Putamen (tissue), 1 donor: ENCODE measurements around the gene FAM184B.

ENCODE experiments used
- DNase-seq: peaks from one replicate; pipeline ENCODE4 v3.0.0-alpha.2; 2016; ENCODE audit warnings: low spot score

FAM184B gene

GRCh38 chr4:17636341-17636695 is 145.1 kb downstream of the FAM184B start:
- no peak for DNase-seq

DNA sequence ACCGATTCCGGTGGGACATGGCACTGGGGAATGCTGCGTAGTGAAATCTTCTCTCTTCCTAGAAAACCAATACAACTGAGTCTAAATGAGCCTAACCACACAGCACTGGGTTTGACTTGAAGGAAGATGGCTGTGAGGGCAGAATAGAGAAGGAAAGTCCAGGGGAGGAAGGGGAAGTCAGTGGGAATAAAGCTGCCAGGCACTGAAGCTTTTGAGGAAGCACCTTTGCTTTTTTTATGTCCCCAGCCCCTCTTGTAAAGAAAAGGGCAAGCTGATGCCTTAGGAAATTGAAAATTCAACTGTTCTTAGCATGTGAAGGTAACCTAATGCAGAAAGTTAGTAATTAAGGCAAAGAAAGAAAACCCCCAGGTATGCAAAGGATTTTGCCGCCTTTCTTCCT is 146.4 kb downstream of the FAM184B start:
- DNase-seq: no peak

GRCh38 chr4:17633600-17633999 is 147.8 kb downstream of the FAM184B start:
- no peak for DNase-seq

GRCh38 chr4:17630228-17630627 is 151.2 kb downstream of the FAM184B start:
- no peak for DNase-seq

DNA sequence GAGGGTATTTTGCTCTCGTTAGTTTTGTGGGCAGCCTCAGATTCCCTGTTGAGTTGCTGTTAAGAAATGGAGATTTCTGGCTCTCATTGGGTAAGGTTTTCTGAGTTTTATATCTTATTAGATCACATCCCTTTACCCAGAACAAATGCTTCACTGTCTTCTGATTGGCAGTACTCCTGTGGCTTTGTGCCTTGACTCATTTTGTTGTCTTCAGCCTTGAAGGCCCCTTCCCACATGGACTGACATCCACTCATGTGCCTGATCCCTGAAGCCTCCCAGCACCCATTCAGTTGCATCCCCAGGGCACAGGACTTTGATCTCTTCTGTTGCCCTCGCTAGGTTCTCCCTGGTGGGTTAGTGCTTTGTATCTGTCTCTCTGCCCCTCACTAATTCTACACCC is 156.6 kb downstream of the FAM184B start:
- no peak for DNase-seq

DNA sequence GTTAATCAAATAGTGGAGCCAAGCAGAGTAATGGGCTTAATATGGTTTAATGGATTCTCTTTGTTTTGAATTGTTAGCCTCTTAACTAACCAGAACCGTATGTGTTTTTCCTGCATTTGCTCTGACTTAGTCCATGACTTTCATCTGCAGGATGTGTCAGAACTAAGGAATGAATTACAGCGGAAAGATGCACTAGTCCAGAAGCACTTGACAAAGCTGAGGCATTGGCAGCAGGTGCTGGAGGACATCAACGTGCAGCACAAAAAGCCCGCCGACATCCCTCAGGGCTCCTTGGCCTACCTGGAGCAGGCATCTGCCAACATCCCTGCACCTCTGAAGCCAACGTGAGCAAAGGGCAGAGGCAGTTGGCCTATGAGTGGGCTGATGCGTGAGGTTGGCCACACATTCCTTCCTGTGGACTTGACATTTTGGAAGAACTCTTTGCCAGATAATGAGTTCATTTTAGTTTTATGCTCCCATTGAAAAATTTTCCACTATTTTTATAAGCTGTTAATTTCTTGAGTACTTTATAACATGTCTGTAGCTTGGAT is 157.9 kb downstream of the FAM184B start:
- no peak for DNase-seq

DNA sequence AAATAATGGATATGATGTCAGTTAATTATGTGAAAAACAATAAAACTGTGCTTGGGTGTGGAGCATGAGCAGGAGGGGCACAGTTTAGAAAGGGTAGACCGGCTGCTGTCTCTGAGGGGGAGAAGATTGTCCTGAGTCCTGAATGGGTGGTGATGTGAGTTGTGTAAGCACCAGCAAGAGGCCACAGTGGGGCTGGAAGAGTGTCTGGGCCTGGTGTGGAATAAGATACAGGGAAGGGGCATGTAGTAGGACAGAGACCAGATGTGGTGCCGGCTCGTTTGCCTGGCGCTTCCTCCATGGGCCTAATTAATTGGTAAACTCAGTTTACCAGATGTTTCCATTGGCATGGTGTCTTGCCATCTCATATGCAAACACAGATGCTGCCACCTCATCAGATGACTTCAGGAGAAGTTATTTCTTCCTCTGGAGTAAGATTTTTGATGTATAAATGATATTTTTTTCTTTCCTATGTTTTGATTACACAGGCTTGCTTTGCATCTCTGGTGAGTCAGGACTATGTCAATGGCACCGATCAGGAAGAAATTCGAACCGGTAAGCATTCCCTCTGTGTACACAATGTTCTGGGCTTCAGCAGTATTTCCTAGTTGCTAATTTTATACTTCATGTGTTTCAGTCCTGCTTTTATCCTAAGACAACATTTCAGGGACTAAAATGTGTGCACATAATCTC is 161.9 kb downstream of the FAM184B start:
- no peak for DNase-seq

- no peak for DNase-seq
Observed at GRCh38 chr4:17618926-17619325, 162.5 kb downstream of the FAM184B start.

DNA sequence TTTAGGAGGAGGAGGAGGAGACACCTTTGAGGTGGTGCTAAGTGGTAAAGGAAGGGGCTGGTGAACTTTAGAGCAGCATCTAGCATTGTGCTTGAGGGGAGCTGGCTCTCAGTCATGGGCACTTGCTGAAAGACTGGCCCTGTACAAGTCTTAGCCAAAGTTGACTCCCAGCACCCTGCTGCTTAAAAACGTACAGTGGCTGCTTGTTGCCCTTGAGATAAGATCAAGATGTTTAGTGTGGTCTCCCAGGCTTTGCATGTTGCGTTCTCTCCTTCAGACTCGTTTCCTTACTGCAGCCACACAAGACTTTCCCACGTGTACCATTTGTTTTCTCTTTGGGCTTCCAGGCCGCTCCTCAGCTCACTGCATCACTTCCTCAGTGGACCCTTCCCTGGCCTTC is 165.1 kb downstream of the FAM184B start:
- DNase-seq: no peak

DNA sequence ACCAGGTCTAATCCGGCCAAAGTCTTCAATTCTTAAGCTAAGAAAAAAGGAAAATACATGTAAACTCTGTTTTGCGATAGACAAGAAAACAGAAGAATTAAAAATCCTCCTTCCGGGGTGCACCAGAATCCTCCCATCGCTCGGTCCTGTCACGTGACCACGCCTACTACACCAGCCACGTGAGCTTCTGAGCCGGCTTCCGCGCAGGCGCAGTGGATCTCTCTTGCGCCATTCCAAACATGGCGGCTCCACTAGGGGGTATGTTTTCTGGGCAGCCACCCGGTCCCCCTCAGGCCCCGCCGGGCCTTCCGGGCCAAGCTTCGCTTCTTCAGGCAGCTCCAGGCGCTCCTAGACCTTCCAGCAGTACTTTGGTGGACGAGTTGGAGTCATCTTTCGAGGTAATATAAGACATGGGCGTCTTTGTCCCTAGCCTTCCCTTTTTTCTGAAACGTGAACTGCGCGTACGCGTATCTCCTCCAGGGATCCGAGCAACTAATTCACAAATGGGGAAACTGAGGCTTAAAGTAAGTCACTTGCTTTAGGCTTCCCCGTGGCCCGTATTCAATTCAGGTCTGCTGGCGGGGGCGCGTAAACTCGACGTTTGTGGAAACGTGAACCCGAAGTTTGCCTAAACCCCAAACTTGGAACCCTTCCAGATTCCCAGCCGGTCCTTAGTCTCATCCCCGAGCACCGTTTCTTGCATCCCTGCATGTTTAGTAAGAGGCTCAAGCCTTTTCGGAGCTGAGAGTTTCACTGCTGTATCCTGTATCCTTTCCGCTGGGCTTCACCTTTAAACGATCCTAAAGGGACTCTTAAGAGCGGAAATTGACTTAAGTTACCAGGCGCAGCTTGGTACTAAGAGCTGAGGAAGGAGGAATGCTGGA is 166.8 kb downstream of the FAM184B start, which contains the start of gene MED28:
MED28 (plus strand) TSS at position 226 of the 884 bp plus-strand sequence; CDS start at position 240, 14 bp downstream.
- peak; percentile 92 for DNase-seq

DNA sequence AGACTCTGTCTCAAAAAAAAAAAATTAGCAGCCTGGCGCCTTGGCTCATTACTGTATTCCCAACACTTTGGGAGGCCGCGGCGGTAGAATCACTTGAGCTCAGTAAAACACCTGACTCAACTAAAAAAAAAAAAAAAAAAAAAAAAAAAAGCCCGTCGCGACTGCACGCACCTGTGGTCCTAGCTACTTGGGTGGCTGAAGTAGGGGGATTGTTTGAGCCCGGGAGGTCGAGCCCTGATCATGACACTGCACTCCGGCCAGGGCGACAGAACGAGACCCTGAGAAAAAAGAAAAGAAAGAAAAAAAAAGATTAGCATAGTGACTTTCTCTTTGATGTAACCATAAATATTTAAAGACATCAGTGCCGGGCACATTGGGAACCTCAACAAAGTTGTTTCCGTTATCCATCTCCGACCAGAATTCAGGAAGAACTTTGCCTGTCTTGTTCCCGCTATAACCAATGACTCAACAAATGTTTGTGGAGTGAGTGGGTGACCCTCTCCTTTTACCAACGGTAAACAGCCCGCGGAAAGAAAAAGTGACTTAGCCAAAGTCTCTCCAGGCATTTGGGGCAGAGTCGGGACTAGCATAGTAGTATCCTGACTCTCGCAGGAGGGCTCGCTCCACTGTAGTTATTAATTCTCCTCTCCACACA is 167.5 kb downstream of the FAM184B start:
- no peak for DNase-seq

DNA sequence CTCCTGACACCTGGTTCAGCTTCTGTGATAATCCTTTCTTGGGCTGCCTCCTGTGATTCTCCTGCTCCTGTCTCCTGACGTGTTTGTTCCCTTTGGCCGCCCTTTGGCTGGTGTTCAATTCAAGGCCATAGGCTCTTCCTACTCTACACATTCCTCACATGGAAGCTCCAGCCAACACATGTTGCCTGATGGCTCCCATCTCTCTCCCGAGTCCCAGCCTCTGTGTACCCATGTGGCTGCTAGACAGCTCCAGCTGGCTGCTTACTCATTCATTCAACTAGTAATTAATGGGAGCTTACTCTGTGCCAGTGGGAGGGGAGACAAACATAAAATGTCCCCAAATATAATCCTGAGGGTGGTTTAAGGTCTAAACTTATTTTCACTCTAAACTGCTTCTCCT is 176.2 kb downstream of the FAM184B start:
- no peak for DNase-seq

- DNase-seq: no peak
Observed at GRCh38 chr4:17599826-17600225, 181.6 kb downstream of the FAM184B start.

DNA sequence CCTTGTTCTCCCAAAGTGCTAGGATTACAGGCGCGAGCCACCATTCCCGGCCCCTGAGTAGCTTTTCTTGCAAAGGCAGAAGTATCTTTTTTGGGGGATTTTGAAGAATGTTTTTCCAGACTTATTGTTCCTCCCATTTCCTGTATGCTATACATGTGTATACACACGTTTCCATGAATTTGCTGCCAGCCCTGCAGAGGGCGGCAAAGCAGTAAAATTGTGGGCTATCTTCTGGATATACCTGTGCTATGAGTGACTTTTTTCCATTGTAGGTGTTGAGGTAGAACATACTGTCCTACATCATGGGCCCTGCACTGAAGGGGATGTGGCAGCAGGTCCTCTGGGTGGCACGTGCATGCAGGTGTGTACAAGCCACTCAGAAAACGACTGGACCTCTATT is 183.9 kb downstream of the FAM184B start:
- DNase-seq: no peak

DNA sequence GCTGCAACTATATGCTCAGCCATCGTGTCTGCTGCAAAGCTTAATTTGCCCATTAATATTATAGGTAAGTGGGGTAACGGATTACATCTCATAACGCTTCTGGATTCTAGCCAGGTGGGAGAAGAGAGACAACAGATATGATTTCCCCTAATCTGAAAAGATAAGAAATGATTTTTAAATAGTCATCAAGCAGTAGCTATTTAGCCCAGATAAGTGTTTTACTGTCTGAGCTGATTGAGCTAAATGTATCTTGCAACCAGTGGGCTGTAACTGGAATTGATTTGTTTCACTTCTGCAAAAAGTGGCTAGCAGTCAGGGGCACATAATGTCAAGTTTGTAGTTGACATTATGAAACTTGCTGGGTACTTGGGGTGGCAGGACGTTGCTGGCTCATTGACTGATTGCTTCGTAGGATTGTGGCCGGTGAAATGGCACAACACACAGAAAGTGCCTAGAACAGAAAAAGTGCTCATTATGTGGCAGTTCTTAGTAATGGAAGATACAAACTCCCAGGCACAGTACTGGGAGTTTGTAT is 185.9 kb downstream of the FAM184B start:
- DNase-seq: no peak

DNA sequence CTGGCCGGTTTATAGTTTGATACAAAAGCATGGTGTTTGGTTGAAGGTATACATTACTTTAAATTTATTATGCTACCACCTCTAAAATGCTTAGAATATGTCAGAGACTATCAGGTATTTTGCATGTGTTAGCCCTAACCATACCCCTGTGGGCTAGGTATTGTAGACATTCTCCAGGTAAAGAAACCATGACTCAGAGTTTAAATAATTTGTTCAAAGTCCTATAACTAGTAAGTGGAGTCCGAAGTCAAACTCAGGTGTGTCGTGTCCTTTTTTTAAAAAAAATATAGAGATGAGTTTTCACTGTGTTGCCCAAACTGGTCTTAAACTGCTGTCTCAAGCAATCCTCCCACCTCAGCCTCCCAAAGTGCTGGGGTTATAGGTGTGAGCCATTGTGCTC is 192.1 kb downstream of the FAM184B start:
- no peak for DNase-seq

GRCh38 chr4:17587094-17587822 is 194.2 kb downstream of the FAM184B start:
- DNase-seq: peak; percentile 36

DNA sequence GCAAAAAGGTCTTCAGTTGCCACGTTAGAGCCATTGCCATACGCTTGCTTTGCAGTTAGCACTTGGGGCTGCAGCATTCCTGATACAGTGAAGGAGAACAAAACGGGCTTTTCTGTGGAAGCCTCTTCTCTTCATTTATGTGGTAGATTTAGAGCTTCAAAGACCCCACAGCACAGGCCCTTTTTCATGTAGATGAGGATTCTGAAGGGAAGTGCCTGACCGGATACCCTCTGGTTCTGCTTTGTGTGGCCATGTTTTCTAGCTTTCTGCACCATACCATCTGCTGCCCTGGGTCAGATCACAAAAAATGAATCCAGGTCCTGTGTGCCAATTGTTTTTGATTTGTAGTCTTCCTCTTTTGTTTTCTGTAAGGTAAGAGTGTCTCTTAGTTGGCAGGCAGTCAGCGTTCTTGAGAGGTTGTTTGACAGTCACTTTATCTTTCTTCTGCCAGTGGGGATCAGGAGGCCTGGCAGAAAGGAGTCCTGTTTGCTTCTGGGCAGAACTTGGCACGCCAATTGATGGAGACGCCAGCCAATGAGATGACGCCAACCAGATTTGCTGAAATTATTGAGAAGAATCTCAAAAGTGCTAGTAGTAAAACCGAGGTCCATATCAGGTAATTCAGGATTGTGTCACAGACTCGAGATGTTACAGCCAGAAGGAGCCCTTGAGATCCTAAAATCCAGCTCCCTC is 196.8 kb downstream of the FAM184B start:
- DNase-seq: no peak

- no peak for DNase-seq
Observed at GRCh38 chr4:17583941-17584340, 197.5 kb downstream of the FAM184B start.

GRCh38 chr4:17583276-17583675 is 198.1 kb downstream of the FAM184B start:
- DNase-seq: no peak

DNA sequence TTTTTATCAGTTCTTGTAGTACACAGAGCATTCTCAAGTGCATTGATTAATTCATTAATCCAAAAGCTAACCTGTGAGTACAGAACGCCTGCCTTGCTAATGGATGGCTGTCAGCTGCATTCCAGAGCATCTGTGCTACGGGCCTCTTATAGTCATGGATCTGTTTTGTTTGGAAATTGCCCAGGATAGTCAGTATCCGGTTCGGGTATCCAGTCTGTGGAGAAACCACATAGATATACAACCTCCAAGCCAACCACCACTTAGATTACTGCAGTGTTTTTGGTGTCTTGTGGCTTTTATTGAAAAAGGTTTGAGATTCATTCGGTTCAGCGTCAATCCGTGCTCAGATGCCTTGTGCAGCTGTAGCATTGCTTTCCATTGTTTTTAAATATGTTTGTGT is 200.5 kb downstream of the FAM184B start:
- no peak for DNase-seq
